IMR-90 (cell line): ENCODE measurements around the gene RARRES1. TPM values are rescaled to one million over a fixed set of nuclear protein-coding genes. Genes with fewer than 3 reads are reported as not detected.

Experiments used
- ATAC-seq: fragments of 200-7000 bp; cut with Tn5 transposase; 2 replicates; pipeline ENCODE4 v1.9.1; 2020; ENCODE audit warnings: low read depth, mild to moderate bottlenecking, moderate library complexity
- BruUV-seq: library from RNA; stranded (reverse); fragments of 400-500 nt; replicated peaks from 2 replicates; lab custom pipeline; 2021; lab: Mats Ljungman, UMichigan
- CTCF ChIA-PET: fragments of 300-600 bp; formaldehyde crosslinking; extraction: SDS; loops from one replicate; lab custom pipeline; 2021; ENCODE audit warnings: antibody characterized with exemption; lab: Yijun Ruan, JAX
- POLR2A ChIA-PET: fragments of 300-600 bp; sonication (Branson Sonifier 250); formaldehyde crosslinking; loops from one replicate; lab custom pipeline; 2022; ENCODE audit warnings: antibody characterized with exemption; ENCODE audit not compliant: unreplicated experiment; lab: Charles Lee
- DNase-seq: peaks from one replicate; pipeline ENCODE4 v3.0.0; 2013
- H2AFZ ChIP-seq: replicated peaks from 2 replicates; pipeline ENCODE3; 2013; ENCODE audit warnings: low read length, mild to moderate bottlenecking; ENCODE audit not compliant: poor library complexity
- H2AK5ac ChIP-seq: 2 replicates; pipeline ENCODE4 v1.6.1; 2013; ENCODE audit warnings: low read depth, low read length, inconsistent platforms
- H2AK9ac ChIP-seq: replicated peaks from 2 replicates; pipeline ENCODE3; 2013; ENCODE audit warnings: mild to moderate bottlenecking, low read depth, low read length, moderate library complexity; ENCODE audit not compliant: poor library complexity
- H2BK120ac ChIP-seq: 2 replicates; pipeline ENCODE4 v1.6.1; 2013; ENCODE audit warnings: low read depth, low read length, inconsistent platforms
- H2BK15ac ChIP-seq: 3 replicates; pipeline ENCODE4 v1.6.1; 2013; ENCODE audit warnings: low read depth, low read length, inconsistent platforms
- H2BK20ac ChIP-seq: 2 replicates; pipeline ENCODE4 v1.6.1; 2013; ENCODE audit warnings: low read depth, mild to moderate bottlenecking, inconsistent platforms, low read length, moderate library complexity
- H2BK5ac ChIP-seq: 2 replicates; pipeline ENCODE4 v1.6.1; 2013; ENCODE audit warnings: mild to moderate bottlenecking, low read depth, low read length, inconsistent platforms; ENCODE audit not compliant: poor library complexity, severe bottlenecking
- H3K14ac ChIP-seq: replicated peaks from 2 replicates; pipeline ENCODE4 v1.6.1; 2013; ENCODE audit warnings: low read depth, low read length, inconsistent platforms
- H3K18ac ChIP-seq: 2 replicates; pipeline ENCODE4 v1.6.1; 2013; ENCODE audit warnings: low read depth, low read length, control low read depth
- H3K23ac ChIP-seq: 2 replicates; pipeline ENCODE4 v1.6.1; 2013; ENCODE audit warnings: low read depth, low read length, inconsistent platforms
- H3K27ac ChIP-seq: 2 replicates; pipeline ENCODE4 v1.5.1; 2013; ENCODE audit warnings: mild to moderate bottlenecking, control low read depth, low read length; ENCODE audit not compliant: insufficient read depth
- H3K27me3 ChIP-seq: 2 replicates; pipeline ENCODE4 v1.6.1; 2013; ENCODE audit warnings: low read length; ENCODE audit not compliant: control insufficient read depth, insufficient read depth
- H3K36me3 ChIP-seq: 2 replicates; pipeline ENCODE4 v1.6.1; 2013; ENCODE audit warnings: low read length, mixed read lengths; ENCODE audit not compliant: control insufficient read depth, insufficient read depth
- H3K4ac ChIP-seq: 2 replicates; pipeline ENCODE4 v1.6.1; 2013; ENCODE audit warnings: low read depth, low read length, inconsistent platforms
- H3K4me1 ChIP-seq: 2 replicates; pipeline ENCODE4 v1.6.1; 2013; ENCODE audit warnings: low read length, mixed read lengths; ENCODE audit not compliant: control insufficient read depth, insufficient read depth
- H3K4me2 ChIP-seq: 2 replicates; pipeline ENCODE4 v1.6.1; 2013; ENCODE audit warnings: low read depth, mild to moderate bottlenecking, control low read depth, low read length, moderate library complexity
- H3K4me3 ChIP-seq: 2 replicates; pipeline ENCODE4 v1.5.1; 2013; ENCODE audit warnings: low read depth, mild to moderate bottlenecking, control low read depth, low read length, moderate library complexity; ENCODE audit not compliant: insufficient read depth
- H3K56ac ChIP-seq: 2 replicates; pipeline ENCODE4 v1.6.1; 2013; ENCODE audit warnings: low read length, inconsistent platforms; ENCODE audit not compliant: insufficient read depth; ENCODE audit errors: extremely low read depth
- H3K79me1 ChIP-seq, 2 experiments: 2 replicates each; pipeline ENCODE4 v1.6.1; 2013; ENCODE audit warnings: low read length in 2 of 2, inconsistent platforms in 1 of 2, low read depth in 1 of 2
- H3K9ac ChIP-seq: 2 replicates; pipeline ENCODE4 v1.6.1; 2013; ENCODE audit warnings: low read depth, low read length, control low read depth
- H3K9me1 ChIP-seq: 2 replicates; pipeline ENCODE4 v1.6.1; 2013; ENCODE audit warnings: low read length, inconsistent platforms; ENCODE audit not compliant: insufficient read depth
- H3K9me3 ChIP-seq: 2 replicates; pipeline ENCODE4 v1.6.1; 2013; ENCODE audit warnings: low read length; ENCODE audit not compliant: control insufficient read depth, insufficient read depth
- H4K20me1 ChIP-seq: 2 replicates; pipeline ENCODE4 v1.6.1; 2013; ENCODE audit warnings: low read length, inconsistent platforms; ENCODE audit not compliant: insufficient read depth
- H4K5ac ChIP-seq: 2 replicates; pipeline ENCODE4 v1.6.1; 2013; ENCODE audit warnings: mild to moderate bottlenecking, low read depth, low read length, control low read depth
- H4K8ac ChIP-seq, 2 experiments: 2 replicates each; pipeline ENCODE4 v1.6.1; 2013; ENCODE audit warnings: low read depth in 2 of 2, low read length in 2 of 2, control low read depth in 1 of 2, inconsistent platforms in 1 of 2
- H4K91ac ChIP-seq: 2 replicates; pipeline ENCODE4 v1.6.1; 2013; ENCODE audit warnings: low read depth, low read length, inconsistent platforms; ENCODE audit not compliant: insufficient read depth
- BHLHE40 ChIP-seq: fragments of 150-350 bp; IDR thresholded peaks from 2 replicates; pipeline ENCODE4 v1.6.1; 2016; ENCODE audit warnings: mild to moderate bottlenecking, low read depth, low read length
- CEBPB ChIP-seq: IDR thresholded peaks from 2 replicates; pipeline ENCODE4 v1.6.1; 2012; ENCODE audit warnings: low read depth, low read length, improper control_type of control experiment
- CHD1 ChIP-seq: IDR thresholded peaks from 2 replicates; pipeline ENCODE4 v1.6.1; 2012; ENCODE audit warnings: low read depth, low read length, improper control_type of control experiment
- CTCF ChIP-seq: conservative IDR thresholded peaks from 2 replicates; pipeline ENCODE4 v1.5.1; 2012; ENCODE audit warnings: mild to moderate bottlenecking, low read depth, low read length, improper control_type of control experiment
- FOS ChIP-seq: fragments of 150-350 bp; IDR thresholded peaks from 2 replicates; pipeline ENCODE4 v1.6.1; 2016; ENCODE audit warnings: low read depth, low read length
- MAZ ChIP-seq: IDR thresholded peaks from 2 replicates; pipeline ENCODE4 v1.6.1; 2012; ENCODE audit warnings: low read depth, mild to moderate bottlenecking, low read length, improper control_type of control experiment, moderate library complexity, borderline replicate concordance
- MXI1 ChIP-seq: IDR thresholded peaks from 2 replicates; pipeline ENCODE4 v1.6.1; 2012; ENCODE audit warnings: low read depth, mild to moderate bottlenecking, low read length, moderate library complexity, borderline replicate concordance
- NFE2L2 ChIP-seq: fragments of 150-350 bp; IDR thresholded peaks from 2 replicates; pipeline ENCODE4 v1.6.1; 2016; ENCODE audit warnings: low read depth, mild to moderate bottlenecking, low read length
- POLR2A ChIP-seq: IDR thresholded peaks from 2 replicates; pipeline ENCODE4 v1.6.1; 2012; ENCODE audit warnings: mild to moderate bottlenecking, low read depth, low read length
- RAD21 ChIP-seq: IDR thresholded peaks from 2 replicates; pipeline ENCODE4 v1.6.1; 2012; ENCODE audit warnings: low read length, improper control_type of control experiment
- RCOR1 ChIP-seq: IDR thresholded peaks from 2 replicates; pipeline ENCODE4 v1.6.1; 2012; ENCODE audit warnings: mild to moderate bottlenecking, low read length, improper control_type of control experiment; ENCODE audit not compliant: insufficient replicate concordance
- RFX5 ChIP-seq: IDR thresholded peaks from 2 replicates; pipeline ENCODE4 v1.8.0; 2012; ENCODE audit warnings: low read depth, mild to moderate bottlenecking, low read length, moderate library complexity
- SMC3 ChIP-seq: fragments of 150-350 bp; IDR thresholded peaks from 2 replicates; pipeline ENCODE4 v1.6.1; 2016; ENCODE audit warnings: low read depth, mild to moderate bottlenecking, antibody characterized with exemption, low read length, moderate library complexity
- USF2 ChIP-seq: fragments of 150-350 bp; IDR thresholded peaks from 2 replicates; pipeline ENCODE4 v1.6.1; 2017; ENCODE audit warnings: mild to moderate bottlenecking, antibody characterized with exemption, low read length, low read depth
- WGBS, 2 experiments: methylation state at CpG; one replicate each; pipeline versions ENCODE4 v1.1.5 to v1.1.7; 2013; ENCODE audit warnings: missing lambda C conversion rate in 2 of 2; ENCODE audit not compliant: insufficient read length in 1 of 2; ENCODE audit errors: extremely low coverage in 2 of 2; 5-methylcytosine and 5-hydroxymethylcytosine counted together
- dilution Hi-C: fragments of 300-500 bp; cut with HindIII; formaldehyde crosslinking; loops from one replicate; pipeline ENCODE4 v1.14.3; 2018; ENCODE audit warnings: low sequenced_read_pairs; ENCODE audit not compliant: unreplicated experiment
- in situ Hi-C: fragments of 300-500 bp; cut with MboI; formaldehyde crosslinking; loops from 3 replicates; pipeline ENCODE4 v1.14.3; 2019; ENCODE audit warnings: low sequenced_read_pairs, inconsistent platforms, mixed read lengths
- intact Hi-C: fragments of 100-400 bp; cut with micrococcal nuclease; formaldehyde crosslinking; loops from 2 replicates; pipeline ENCODE4 v1.10.0; 2022
- polyA plus RNA-seq, 3 experiments: library from polyadenylated mRNA; depleted of rRNA; stranded (reverse); fragments of >200 nt; gene quantifications; 2 replicates each; pipeline ENCODE4 v1.2.3, GENCODE V29; 2012; ENCODE audit warnings: low replicate concordance in 1 of 3
- total RNA-seq: library from RNA; depleted of rRNA; stranded (reverse); fragments of >200 nt; gene quantifications from 2 replicates; pipeline ENCODE4 v1.2.3, GENCODE V29; 2012

RARRES1 gene
- total and polyA plus RNA-seq, 2 of the 4 experiments (the other 2 are of a cell fraction), result 0.90 to 3.0 TPM

GRCh38 chr3:158722108-158722507 is 10.1 kb downstream of the RARRES1 start:
- dilution Hi-C loops, result no loop called here
- TF ChIP-seq FOS (no peak), USF2 (no peak), RFX5 (no peak), CHD1 (no peak), SMC3 (no peak), CEBPB (no peak), RCOR1 (no peak), RAD21 (no peak), BHLHE40 (no peak), CTCF (no peak), MAZ (no peak), NFE2L2 (no peak), MXI1 (no peak), POLR2A (no peak)

More at GRCh38 chr3:158722108-158722507, 10.1 kb downstream of the RARRES1 start:
- peaks cover 7% of the 10 kb centered on the region for H4K20me1 ChIP-seq
- intact Hi-C loops, result no loop called here
- no peak overlapping the region for H4K5ac ChIP-seq
- H3K4me1 ChIP-seq, result peaks cover 38% of the 10 kb centered on the region
- H4K8ac ChIP-seq, result no peak overlapping the region
- no peak overlapping the region for H2AK9ac ChIP-seq
- no peak overlapping the region for H3K4me3 ChIP-seq
- no peak overlapping the region for H3K56ac ChIP-seq
- no TSS peak for BruUV-seq
- ATAC-seq, result no peak
- H3K4ac ChIP-seq, result no peak overlapping the region
- H3K27me3 ChIP-seq, result no peaks in the 10 kb centered on the region
- H3K23ac ChIP-seq, result no peak overlapping the region
- in situ Hi-C loops, result loop anchor here (5.0 to 25.0 kb wide), 2 partner anchors 60 to 1560 kb away; partner anchors contain the start of gene CCNL1
- no peak overlapping the region for H3K4me2 ChIP-seq
- no peak overlapping the region for H2AK5ac ChIP-seq
- ChIA-PET POLR2A (no interaction called here), CTCF (no interaction called here)
- H2BK120ac ChIP-seq, result no peak overlapping the region
- no CpG with 5 or more reads among the region's 1 CpG for WGBS, 2 experiments
- no peaks in the 10 kb centered on the region for H3K36me3 ChIP-seq
- peaks cover 30% of the 10 kb centered on the region for H3K9me1 ChIP-seq
- no peak overlapping the region for H3K18ac ChIP-seq
- H3K9ac ChIP-seq, result no peak overlapping the region
- H2BK20ac ChIP-seq, result no peak overlapping the region
- H3K14ac ChIP-seq, result no peak overlapping the region
- H2BK5ac ChIP-seq, result no peak overlapping the region
- no peak overlapping the region for H2BK15ac ChIP-seq
- no peak for DNase-seq
- no peaks in the 10 kb centered on the region for H3K9me3 ChIP-seq
- no peak overlapping the region for H3K27ac ChIP-seq
- H3K79me1 ChIP-seq, result peaks cover 12 to 47% of the 10 kb centered on the region in 2 experiments; a peak in 3 of 4 replicates
- no peak overlapping the region for H4K91ac ChIP-seq
- H2AFZ ChIP-seq, result no peak overlapping the region
